Heart left ventricle (tissue), 13 donors: Measurements from ENCODE around the gene GGT5.
"Not testable (repeated sequence)": the region's sequence is repeated elsewhere in the genome, so short reads cannot be mapped to it uniquely, and the experiment has no call there.

Experiments
- POLR2A ChIP-seq, 2 donors: fragments of 450-650 bp; IDR thresholded peaks; one replicate each; pipeline ENCODE4 v1.6.1; 2017; ENCODE audit warnings: antibody characterized with exemption in 2 of 2, mild to moderate bottlenecking in 2 of 2, moderate library complexity in 2 of 2
- TF ChIP-seq, protein P1 (sequence below), 12 donors: fragments of 200-600 bp; sonication (generic) in 4 of 12; IDR thresholded peaks; one replicate each; pipeline versions ENCODE4 v1.5.0 to v1.8.0; 2018 to 2022; ENCODE audit warnings: antibody characterized with exemption in 12 of 12, mild to moderate bottlenecking in 5 of 12
- donor health status: ischemic (EF 13 %, LVEDD 7.1; RV severe dilation, severe dysfunction).
- donor health status: DM: no; HTN: yes; CAD: no.
- donor health status: DM: no; HTN: no; CAD: no.
- donor health status: ischemic (EF 25% LVEDD 6.9; RV normal size, moderate dysfunction).
- donor health status: ischemic (EF 25% LVEDD 5.7; RV mildly dilated, moderate dysfunction).
- donor health status: ischemic (EF 35%, LVEDD 5.7; RV mildly dilated, moderate dysfunction).
- donor health status: nonischemic (EF 11% LVEDD 7.7; RV severe dilation, severe dysfunction).
- donor health status: DM: yes; HTN: yes; CAD: no.
- donor health status: PGD.
- donor health status: ischemic (EF 29% LVEDD 5.4; RV normal size, mild dysfunction).
- donor health status: nonischemic (EF 23%, LVEDD 6.1; RV moderate dilation, normal function).

DNA sequence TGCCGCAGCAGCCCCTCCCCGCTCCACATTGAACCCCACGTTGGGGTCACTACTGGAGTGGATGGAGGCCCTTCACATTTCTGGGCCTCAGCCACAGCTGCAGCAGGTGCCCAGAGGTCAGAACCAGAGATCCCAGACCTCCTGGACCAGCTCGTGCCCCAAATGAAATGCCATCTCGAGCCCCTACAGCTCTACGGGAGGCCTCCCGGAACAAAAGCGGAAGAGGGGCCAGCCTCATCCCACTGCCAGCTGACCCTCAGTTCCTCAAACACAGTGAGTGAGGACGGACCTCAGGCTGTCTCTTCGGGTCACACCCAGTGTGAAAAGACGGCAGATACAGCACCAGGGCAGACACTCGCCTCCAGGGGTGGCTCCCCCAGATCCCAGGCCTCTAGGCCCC is 8.2 kb upstream of the GGT5 start:
- TF ChIP-seq POLR2A (IDR thresholded peaks at IDR 0.05), result not testable (repeated sequence)
- TF ChIP-seq, protein P1, sequence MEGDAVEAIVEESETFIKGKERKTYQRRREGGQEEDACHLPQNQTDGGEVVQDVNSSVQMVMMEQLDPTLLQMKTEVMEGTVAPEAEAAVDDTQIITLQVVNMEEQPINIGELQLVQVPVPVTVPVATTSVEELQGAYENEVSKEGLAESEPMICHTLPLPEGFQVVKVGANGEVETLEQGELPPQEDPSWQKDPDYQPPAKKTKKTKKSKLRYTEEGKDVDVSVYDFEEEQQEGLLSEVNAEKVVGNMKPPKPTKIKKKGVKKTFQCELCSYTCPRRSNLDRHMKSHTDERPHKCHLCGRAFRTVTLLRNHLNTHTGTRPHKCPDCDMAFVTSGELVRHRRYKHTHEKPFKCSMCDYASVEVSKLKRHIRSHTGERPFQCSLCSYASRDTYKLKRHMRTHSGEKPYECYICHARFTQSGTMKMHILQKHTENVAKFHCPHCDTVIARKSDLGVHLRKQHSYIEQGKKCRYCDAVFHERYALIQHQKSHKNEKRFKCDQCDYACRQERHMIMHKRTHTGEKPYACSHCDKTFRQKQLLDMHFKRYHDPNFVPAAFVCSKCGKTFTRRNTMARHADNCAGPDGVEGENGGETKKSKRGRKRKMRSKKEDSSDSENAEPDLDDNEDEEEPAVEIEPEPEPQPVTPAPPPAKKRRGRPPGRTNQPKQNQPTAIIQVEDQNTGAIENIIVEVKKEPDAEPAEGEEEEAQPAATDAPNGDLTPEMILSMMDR (IDR thresholded peaks at IDR 0.05), result not testable (repeated sequence)
